Neural cell (in vitro differentiated cells): ENCODE measurements around the gene ZNF226. TPM values are rescaled to one million over a fixed set of nuclear protein-coding genes. Genes with fewer than 3 reads are reported as not detected.

Source experiments
- H2AFZ ChIP-seq: fragments of 200-600, 300-800 bp; sonication (generic), shearing (Covaris generic); 2 replicates; pipeline ENCODE4 v1.6.0; 2014; ENCODE audit warnings: low read depth, mild to moderate bottlenecking, antibody characterized with exemption, low read length, moderate library complexity
- H3F3A ChIP-seq: fragments of 200-600 bp; shearing (Covaris generic); 2 replicates; pipeline ENCODE4 v1.6.1; 2016; ENCODE audit warnings: mild to moderate bottlenecking, moderate library complexity, mixed read lengths, antibody characterized with exemption, low read length; ENCODE audit not compliant: insufficient read depth, poor library complexity, severe bottlenecking
- H3K27ac ChIP-seq: fragments of 200-600, 300-800 bp; sonication (generic), shearing (Covaris generic); 2 replicates; pipeline ENCODE4 v1.5.1; 2014; ENCODE audit warnings: mild to moderate bottlenecking, low read length, moderate library complexity
- H3K27me3 ChIP-seq: fragments of 300-800, 200-600 bp; sonication (generic), shearing (Covaris generic); 2 replicates; pipeline ENCODE4 v1.6.0; 2014; ENCODE audit warnings: mild to moderate bottlenecking, low read depth, low read length, moderate library complexity; ENCODE audit not compliant: insufficient read depth
- H3K36me3 ChIP-seq: fragments of 300-800, 200-600 bp; sonication (generic), shearing (Covaris generic); 2 replicates; pipeline ENCODE4 v1.5.1; 2014; ENCODE audit warnings: mild to moderate bottlenecking, antibody characterized with exemption, low read length, moderate library complexity; ENCODE audit not compliant: insufficient read depth
- H3K4me2 ChIP-seq: fragments of 300-800, 200-600 bp; sonication (generic), shearing (Covaris generic); 2 replicates; pipeline ENCODE4 v1.6.0; 2014; ENCODE audit warnings: mild to moderate bottlenecking, low read length
- H3K4me3 ChIP-seq: fragments of 300-800, 200-600 bp; sonication (generic), shearing (Covaris generic); 2 replicates; pipeline ENCODE4 v1.5.1; 2014; ENCODE audit warnings: mild to moderate bottlenecking, low read length, moderate library complexity
- H3K79me2 ChIP-seq: fragments of 200-600 bp; shearing (Covaris generic); replicated peaks from 2 replicates; pipeline ENCODE4 v1.6.0; 2014; ENCODE audit warnings: mild to moderate bottlenecking, low read length, moderate library complexity; ENCODE audit not compliant: insufficient read depth
- H3K9ac ChIP-seq: fragments of 300-800, 200-600 bp; sonication (generic), shearing (Covaris generic); 2 replicates; pipeline ENCODE4 v1.6.1; 2016; ENCODE audit warnings: mild to moderate bottlenecking, low read length, mixed read lengths
- H3K9me2 ChIP-seq: fragments of 200-600 bp; shearing (Covaris generic); 2 replicates; pipeline ENCODE4 v1.6.1; 2016; ENCODE audit warnings: mild to moderate bottlenecking, low read length, mixed read lengths; ENCODE audit not compliant: insufficient read depth
- H3K9me3 ChIP-seq: fragments of 200-600, 300-800 bp; sonication (generic), shearing (Covaris generic); 2 replicates; pipeline ENCODE4 v1.6.1; 2016; ENCODE audit warnings: mild to moderate bottlenecking, mixed run types, low read length, moderate library complexity, mixed read lengths
- H4K20me1 ChIP-seq: fragments of 200-600 bp; shearing (Covaris generic); 2 replicates; pipeline ENCODE4 v1.6.1; 2016; ENCODE audit warnings: mild to moderate bottlenecking, mixed run types; ENCODE audit not compliant: insufficient read depth
- EP300 ChIP-seq: fragments of 450-650 bp; conservative IDR thresholded peaks from 2 replicates; pipeline ENCODE4 v1.6.1; 2014; ENCODE audit warnings: antibody characterized with exemption, mild to moderate bottlenecking, moderate library complexity; ENCODE audit not compliant: poor library complexity, severe bottlenecking
- EZH2 ChIP-seq: fragments of 200-600, 300-800 bp; shearing (Covaris generic), sonication (generic); IDR thresholded peaks from 2 replicates; pipeline ENCODE4 v1.6.1; 2014; ENCODE audit warnings: antibody characterized with exemption, low read length, borderline replicate concordance, mild to moderate bottlenecking; ENCODE audit not compliant: insufficient read depth, poor library complexity, severe bottlenecking
- MXI1 ChIP-seq: fragments of 450-650 bp; conservative IDR thresholded peaks from 2 replicates; pipeline ENCODE4 v1.6.1; 2014; ENCODE audit warnings: antibody characterized with exemption, mild to moderate bottlenecking; ENCODE audit not compliant: poor library complexity, severe bottlenecking
- POLR2AphosphoS5 ChIP-seq: IDR thresholded peaks from 2 replicates; pipeline ENCODE4 v1.6.1; 2012
- RAD21 ChIP-seq: fragments of 450-650 bp; conservative IDR thresholded peaks from 2 replicates; pipeline ENCODE4 v1.6.1; 2014; ENCODE audit warnings: antibody characterized with exemption, mild to moderate bottlenecking, moderate library complexity
- SMC3 ChIP-seq: fragments of 450-650 bp; conservative IDR thresholded peaks from 2 replicates; pipeline ENCODE4 v1.6.1; 2014; ENCODE audit warnings: antibody characterized with exemption, mild to moderate bottlenecking, moderate library complexity; ENCODE audit not compliant: poor library complexity
- TAF1 ChIP-seq: IDR thresholded peaks from 2 replicates; pipeline ENCODE4 v1.6.1; 2012; ENCODE audit warnings: low read depth
- polyA plus RNA-seq: library from polyadenylated mRNA; depleted of rRNA; stranded (reverse); fragments of >200 nt; gene quantifications from 2 replicates; pipeline ENCODE4 v1.2.3, GENCODE V29; 2014
- TF ChIP-seq, protein P1 (sequence below): IDR thresholded peaks from 2 replicates; pipeline ENCODE4 v1.6.1; 2012; ENCODE audit warnings: borderline replicate concordance
- TF ChIP-seq, protein P2 (sequence below): fragments of 450-650 bp; IDR thresholded peaks from 2 replicates; pipeline ENCODE4 v1.5.1; 2014; ENCODE audit warnings: antibody characterized with exemption, mild to moderate bottlenecking, moderate library complexity; ENCODE audit not compliant: poor library complexity, severe bottlenecking

The ZNF226 gene
- polyA plus RNA-seq, 1 donor from 2014 or later, result 39.0 TPM

DNA sequence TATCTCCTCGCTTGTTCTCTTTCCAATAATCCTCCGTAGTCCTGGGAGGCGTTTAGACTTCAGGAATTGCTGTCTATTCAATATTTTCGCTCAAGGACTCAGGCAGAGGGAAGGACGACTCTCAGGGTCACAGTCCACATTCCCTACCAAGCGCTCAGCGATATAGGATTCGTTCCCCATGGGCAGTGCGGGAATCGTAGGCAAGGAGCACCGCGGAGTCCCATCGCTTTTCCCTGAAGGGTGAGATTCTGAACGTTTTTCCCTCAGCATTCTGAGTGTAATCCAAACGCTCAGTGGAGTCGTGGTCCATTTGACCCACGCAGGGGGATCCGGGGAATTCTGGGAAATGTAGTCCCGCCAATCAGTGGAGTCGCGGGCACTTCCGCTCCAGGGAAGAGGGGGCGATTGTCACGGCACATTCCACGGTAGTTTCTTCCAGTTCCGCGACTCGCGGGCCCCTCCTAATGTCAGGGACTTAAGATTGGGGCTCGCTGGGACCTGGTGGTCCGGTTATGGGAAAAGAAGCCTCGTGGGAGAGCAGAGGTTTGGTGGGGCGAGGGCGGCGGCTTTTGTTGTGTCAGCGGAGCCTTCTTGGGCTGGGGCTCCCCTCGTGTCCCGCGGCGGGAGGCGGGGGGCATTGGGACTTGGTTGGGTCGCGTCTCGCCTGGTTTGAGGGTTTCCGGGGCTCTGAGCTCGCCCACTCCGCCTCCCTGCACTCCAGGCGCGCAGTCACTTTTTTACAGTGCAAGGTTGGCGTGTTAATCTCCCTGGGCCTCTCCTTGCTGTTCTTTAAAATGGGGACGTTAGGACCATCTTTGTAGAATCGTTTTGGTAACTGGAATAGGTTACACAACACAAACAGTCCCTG is 23.5 kb upstream of the ZNF226 start, which contains the start of gene ZNF234:
ZNF234 (plus strand) TSS at position 364 of the 868 bp plus-strand sequence. CDS start 3,079 bp downstream, outside the sequence.
- Histone ChIP-seq H3K27me3 (no peaks in the 10 kb centered on the region), H3K27ac (peak within 1 kb of the TSS; percentile 70), H3K9me2 (no peaks in the 10 kb centered on the region), H3K9ac (peak within 1 kb of the TSS; percentile 71), H2AFZ (peak within 1 kb of the TSS; percentile 88), H3K4me3 (peak within 1 kb of the TSS; percentile 88), H3K9me3 (no peaks in the 10 kb centered on the region), H3K4me2 (peak within 1 kb of the TSS; percentile 96), H4K20me1 (no peaks in the 10 kb centered on the region), H3K36me3 (no peaks in the 10 kb centered on the region), H3F3A (no peaks in the 10 kb centered on the region), H3K79me2 (peaks cover 17% of the 10 kb centered on the region)
- TF ChIP-seq MXI1, result peak; percentile 74
- TF ChIP-seq, protein P1, sequence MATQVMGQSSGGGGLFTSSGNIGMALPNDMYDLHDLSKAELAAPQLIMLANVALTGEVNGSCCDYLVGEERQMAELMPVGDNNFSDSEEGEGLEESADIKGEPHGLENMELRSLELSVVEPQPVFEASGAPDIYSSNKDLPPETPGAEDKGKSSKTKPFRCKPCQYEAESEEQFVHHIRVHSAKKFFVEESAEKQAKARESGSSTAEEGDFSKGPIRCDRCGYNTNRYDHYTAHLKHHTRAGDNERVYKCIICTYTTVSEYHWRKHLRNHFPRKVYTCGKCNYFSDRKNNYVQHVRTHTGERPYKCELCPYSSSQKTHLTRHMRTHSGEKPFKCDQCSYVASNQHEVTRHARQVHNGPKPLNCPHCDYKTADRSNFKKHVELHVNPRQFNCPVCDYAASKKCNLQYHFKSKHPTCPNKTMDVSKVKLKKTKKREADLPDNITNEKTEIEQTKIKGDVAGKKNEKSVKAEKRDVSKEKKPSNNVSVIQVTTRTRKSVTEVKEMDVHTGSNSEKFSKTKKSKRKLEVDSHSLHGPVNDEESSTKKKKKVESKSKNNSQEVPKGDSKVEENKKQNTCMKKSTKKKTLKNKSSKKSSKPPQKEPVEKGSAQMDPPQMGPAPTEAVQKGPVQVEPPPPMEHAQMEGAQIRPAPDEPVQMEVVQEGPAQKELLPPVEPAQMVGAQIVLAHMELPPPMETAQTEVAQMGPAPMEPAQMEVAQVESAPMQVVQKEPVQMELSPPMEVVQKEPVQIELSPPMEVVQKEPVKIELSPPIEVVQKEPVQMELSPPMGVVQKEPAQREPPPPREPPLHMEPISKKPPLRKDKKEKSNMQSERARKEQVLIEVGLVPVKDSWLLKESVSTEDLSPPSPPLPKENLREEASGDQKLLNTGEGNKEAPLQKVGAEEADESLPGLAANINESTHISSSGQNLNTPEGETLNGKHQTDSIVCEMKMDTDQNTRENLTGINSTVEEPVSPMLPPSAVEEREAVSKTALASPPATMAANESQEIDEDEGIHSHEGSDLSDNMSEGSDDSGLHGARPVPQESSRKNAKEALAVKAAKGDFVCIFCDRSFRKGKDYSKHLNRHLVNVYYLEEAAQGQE, result peak; percentile 61
- no peak for TF ChIP-seq RAD21
- peak; percentile 80 for TF ChIP-seq POLR2AphosphoS5
- TF ChIP-seq EZH2, result no peak

DNA sequence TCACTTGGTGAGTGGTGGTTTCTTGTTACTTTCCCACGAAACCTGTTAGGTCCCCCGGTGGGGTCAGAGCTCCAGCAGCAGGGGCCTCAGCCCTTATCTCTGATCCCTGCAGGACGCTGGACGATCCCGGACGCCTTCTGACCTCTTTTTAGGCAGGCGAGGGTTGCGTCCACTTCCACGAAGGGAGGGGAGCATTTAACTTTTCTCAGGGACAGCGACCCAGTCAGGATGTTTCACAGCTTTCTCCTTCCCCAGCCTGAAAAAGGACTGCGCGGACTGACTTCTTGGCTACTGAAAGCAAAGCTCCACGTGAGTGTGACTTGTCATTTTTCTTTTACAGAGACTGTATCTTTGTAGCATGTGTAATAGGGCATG is 22.9 kb upstream of the ZNF226 start:
- Histone ChIP-seq H3K4me3 (peak overlapping the region; percentile 88), H3K27ac (no peak overlapping the region), H3K79me2 (peaks cover 17% of the 10 kb centered on the region), H3K36me3 (no peaks in the 10 kb centered on the region), H3F3A (no peaks in the 10 kb centered on the region), H4K20me1 (no peaks in the 10 kb centered on the region), H2AFZ (peak overlapping the region; percentile 88), H3K9me3 (no peaks in the 10 kb centered on the region), H3K9me2 (no peaks in the 10 kb centered on the region), H3K9ac (peak overlapping the region; percentile 71), H3K4me2 (peak overlapping the region; percentile 69), H3K27me3 (no peaks in the 10 kb centered on the region)
- TF ChIP-seq EP300 (no peak), POLR2AphosphoS5 (no peak), MXI1 (no peak), EZH2 (no peak), SMC3 (no peak), RAD21 (no peak), TAF1 (no peak)
- TF ChIP-seq, protein P2, sequence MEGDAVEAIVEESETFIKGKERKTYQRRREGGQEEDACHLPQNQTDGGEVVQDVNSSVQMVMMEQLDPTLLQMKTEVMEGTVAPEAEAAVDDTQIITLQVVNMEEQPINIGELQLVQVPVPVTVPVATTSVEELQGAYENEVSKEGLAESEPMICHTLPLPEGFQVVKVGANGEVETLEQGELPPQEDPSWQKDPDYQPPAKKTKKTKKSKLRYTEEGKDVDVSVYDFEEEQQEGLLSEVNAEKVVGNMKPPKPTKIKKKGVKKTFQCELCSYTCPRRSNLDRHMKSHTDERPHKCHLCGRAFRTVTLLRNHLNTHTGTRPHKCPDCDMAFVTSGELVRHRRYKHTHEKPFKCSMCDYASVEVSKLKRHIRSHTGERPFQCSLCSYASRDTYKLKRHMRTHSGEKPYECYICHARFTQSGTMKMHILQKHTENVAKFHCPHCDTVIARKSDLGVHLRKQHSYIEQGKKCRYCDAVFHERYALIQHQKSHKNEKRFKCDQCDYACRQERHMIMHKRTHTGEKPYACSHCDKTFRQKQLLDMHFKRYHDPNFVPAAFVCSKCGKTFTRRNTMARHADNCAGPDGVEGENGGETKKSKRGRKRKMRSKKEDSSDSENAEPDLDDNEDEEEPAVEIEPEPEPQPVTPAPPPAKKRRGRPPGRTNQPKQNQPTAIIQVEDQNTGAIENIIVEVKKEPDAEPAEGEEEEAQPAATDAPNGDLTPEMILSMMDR, result no peak
- TF ChIP-seq, protein P1, result no peak
